Choroid plexus epithelial cell (primary cell): ENCODE measurements around the gene NAA40.

Experiments used
- DNase-seq: peaks from one replicate; pipeline ENCODE4 v3.0.0-alpha.2; 2010; ENCODE audit warnings: low read depth
- H3K4me3 ChIP-seq: 2 replicates; pipeline ENCODE4 v1.5.1; 2011; ENCODE audit warnings: low read depth, mild to moderate bottlenecking, control low read depth, low read length, moderate library complexity
- CTCF ChIP-seq: conservative IDR thresholded peaks from 2 replicates; pipeline ENCODE4 v1.5.1; 2011; ENCODE audit warnings: low read depth, mild to moderate bottlenecking, control low read depth, inconsistent platforms, low read length, moderate library complexity

Gene NAA40

DNA sequence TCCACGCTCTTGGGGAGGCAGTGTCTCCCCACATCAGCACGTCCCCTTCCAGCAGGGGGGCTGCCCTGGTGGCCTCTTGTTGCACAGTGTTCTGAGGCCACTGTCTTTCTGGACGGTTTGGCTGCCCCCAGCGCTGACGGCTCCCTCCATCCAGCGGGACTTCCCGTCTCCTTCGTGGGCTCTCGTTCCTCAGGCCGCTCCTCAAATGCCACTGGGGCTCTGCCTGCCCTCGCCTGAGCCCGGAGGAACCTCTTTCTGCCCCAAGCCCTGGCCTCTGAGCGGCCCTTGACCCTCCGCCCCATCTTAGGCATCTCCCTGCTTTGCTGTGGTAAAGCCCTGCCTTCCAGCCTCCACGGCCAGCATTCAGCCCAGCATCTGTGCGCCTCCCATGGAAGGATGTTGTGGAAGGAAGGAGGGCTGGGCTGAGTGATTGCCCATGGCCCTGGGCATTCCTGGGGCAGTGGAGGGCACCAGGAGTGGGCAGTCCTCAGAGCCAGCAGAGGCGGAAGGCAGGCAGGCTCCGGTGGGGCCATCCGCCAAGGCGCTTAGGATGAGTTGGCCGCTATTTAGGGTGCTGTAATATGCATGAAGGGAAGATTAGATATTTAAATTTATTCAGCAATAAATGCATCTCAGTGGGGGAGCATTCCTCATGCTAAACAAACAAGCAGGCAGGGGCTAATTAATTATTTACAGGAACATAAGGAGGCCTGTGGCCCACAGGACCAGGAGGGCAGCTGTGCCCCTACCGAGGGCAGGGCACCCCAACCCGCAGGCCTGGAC, 65.2 kb downstream of the NAA40 start:
- TF ChIP-seq CTCF: no peak
- peak; percentile 23 for DNase-seq
- no peak overlapping the region for H3K4me3 ChIP-seq

- no peak overlapping the region for H3K4me3 ChIP-seq
- DNase-seq: no peak
- TF ChIP-seq CTCF: no peak
Measured at GRCh38 chr11:64004590-64004984, 65.8 kb downstream of the NAA40 start.

- H3K4me3 ChIP-seq: no peak overlapping the region
- TF ChIP-seq CTCF: no peak
- DNase-seq: no peak
Measured at GRCh38 chr11:64005691-64006090, 66.9 kb downstream of the NAA40 start.

- no peak for TF ChIP-seq CTCF
- no peak overlapping the region for H3K4me3 ChIP-seq
- DNase-seq: no peak
Measured at GRCh38 chr11:64006398-64006797, 67.6 kb downstream of the NAA40 start.
